ENCODE measurements around the gene TRPM3.
"Not testable (repeated sequence)": the region's sequence is repeated elsewhere in the genome, so short reads cannot be mapped to it uniquely, and the experiment has no call there.

TRPM3 gene

GRCh38 chr9:70994582-70994981 lies 126.8 kb downstream of the TRPM3 start:
- no peak for DNase-seq

GRCh38 chr9:70988551-70988950 lies 132.9 kb downstream of the TRPM3 start:
- no peak for DNase-seq

GRCh38 chr9:70987986-70988385 lies 133.4 kb downstream of the TRPM3 start:
- no peak for DNase-seq

- no peak for DNase-seq
These were observed 134.4 kb downstream of the TRPM3 start for GRCh38 chr9:70986984-70987383.

GRCh38 chr9:70983723-70984295 lies 137.6 kb downstream of the TRPM3 start:
- DNase-seq, result no peak

- DNase-seq, result no peak
These were observed 140.1 kb downstream of the TRPM3 start for GRCh38 chr9:70981312-70981711.

- DNase-seq, result no peak
These were observed 141.5 kb downstream of the TRPM3 start for GRCh38 chr9:70979966-70980365.

- DNase-seq, result no peak
These were observed 143.3 kb downstream of the TRPM3 start for GRCh38 chr9:70978085-70978484.

- no peak for DNase-seq
These were observed 145.6 kb downstream of the TRPM3 start for GRCh38 chr9:70975821-70976220.

GRCh38 chr9:70971723-70972122 lies 149.7 kb downstream of the TRPM3 start:
- DNase-seq, result no peak

GRCh38 chr9:70966380-70966779 lies 155.0 kb downstream of the TRPM3 start:
- not testable (repeated sequence) for DNase-seq

- DNase-seq, result no peak
These were observed 156.6 kb downstream of the TRPM3 start for GRCh38 chr9:70964861-70965260.

GRCh38 chr9:70963554-70963953 lies 157.9 kb downstream of the TRPM3 start:
- no peak for DNase-seq

- DNase-seq, result no peak
These were observed 158.5 kb downstream of the TRPM3 start for GRCh38 chr9:70962761-70963440.

GRCh38 chr9:70959366-70959765 lies 162.1 kb downstream of the TRPM3 start:
- DNase-seq, result no peak

GRCh38 chr9:70954596-70955143 lies 166.8 kb downstream of the TRPM3 start:
- DNase-seq, result no peak

- DNase-seq, result no peak
These were observed 167.3 kb downstream of the TRPM3 start for GRCh38 chr9:70954126-70954525.

GRCh38 chr9:70951749-70952727 lies 169.4 kb downstream of the TRPM3 start:
- no peak for DNase-seq

GRCh38 chr9:70950270-70950669 lies 171.2 kb downstream of the TRPM3 start:
- DNase-seq, result no peak

- DNase-seq, result no peak
These were observed 172.2 kb downstream of the TRPM3 start for GRCh38 chr9:70949239-70949638.

GRCh38 chr9:70948744-70949143 lies 172.7 kb downstream of the TRPM3 start:
- no peak for DNase-seq

- DNase-seq, result no peak
These were observed 173.9 kb downstream of the TRPM3 start for GRCh38 chr9:70947511-70947910.

- no peak for DNase-seq
These were observed 174.3 kb downstream of the TRPM3 start for GRCh38 chr9:70947086-70947485.

All from NCI-H510A treated with DMSO at 0.1 percent for 48 hours (cell line).